ENCODE results near the gene MARCO.

MARCO gene

GRCh38 chr2:118971245-118972122 is 29.5 kb downstream of the MARCO start:
- Histone ChIP-seq H3K4me1 (ENCODE audit: insufficient read depth, low read length) (no peaks in the 10 kb centered on the region), H3K9me3 (ENCODE audit: insufficient read depth, low read length, severe bottlenecking) (no peaks in the 10 kb centered on the region), H3K4me3 (ENCODE audit: low read depth in 1 of 2, low read length in 2 of 2) (no peak overlapping the region), H3K4me2 (ENCODE audit: insufficient read depth, low read length) (no peak overlapping the region), H3K36me3 (ENCODE audit: insufficient read depth, low read length) (no peaks in the 10 kb centered on the region), H3K27me3 (ENCODE audit: insufficient read depth, low read length, poor library complexity) (peaks cover 3% of the 10 kb centered on the region), H3K9ac (ENCODE audit: low read depth, low read length) (no peak overlapping the region), H3K79me2 (ENCODE audit: insufficient read depth, low read length) (no peaks in the 10 kb centered on the region), H4K20me1 (ENCODE audit: insufficient read depth, low read length) (no peaks in the 10 kb centered on the region), H2AFZ (ENCODE audit: low read depth, low read length) (no peak overlapping the region), H3K27ac (ENCODE audit: low read length) (no peak overlapping the region)
- TF ChIP-seq CTCF (IDR thresholded peaks at IDR 0.05; ENCODE audit: borderline replicate concordance, extremely low read depth, low read length, poor library complexity, severe bottlenecking) (no peak), EZH2 (IDR thresholded peaks at IDR 0.05; ENCODE audit: borderline replicate concordance, low read depth, low read length, severe bottlenecking) (no peak)
- ATAC-seq (ENCODE audit: insufficient read depth, low read depth) (no peak), DNase-seq (no peak)

GRCh38 chr2:118973542-118973951 is 31.6 kb downstream of the MARCO start:
- Histone ChIP-seq H3K4me3 (ENCODE audit: low read depth in 1 of 2, low read length in 2 of 2) (no peak overlapping the region), H3K4me1 (ENCODE audit: insufficient read depth, low read length) (no peaks in the 10 kb centered on the region), H2AFZ (ENCODE audit: low read depth, low read length) (no peak overlapping the region), H4K20me1 (ENCODE audit: insufficient read depth, low read length) (no peaks in the 10 kb centered on the region), H3K9ac (ENCODE audit: low read depth, low read length) (no peak overlapping the region), H3K36me3 (ENCODE audit: insufficient read depth, low read length) (no peaks in the 10 kb centered on the region), H3K79me2 (ENCODE audit: insufficient read depth, low read length) (no peaks in the 10 kb centered on the region), H3K4me2 (ENCODE audit: insufficient read depth, low read length) (no peak overlapping the region), H3K27ac (ENCODE audit: low read length) (no peak overlapping the region), H3K27me3 (ENCODE audit: insufficient read depth, low read length, poor library complexity) (no peaks in the 10 kb centered on the region), H3K9me3 (ENCODE audit: insufficient read depth, low read length, severe bottlenecking) (no peaks in the 10 kb centered on the region)
- no peak for DNase-seq
- TF ChIP-seq EZH2 (IDR thresholded peaks at IDR 0.05; ENCODE audit: borderline replicate concordance, low read depth, low read length, severe bottlenecking) (no peak), CTCF (IDR thresholded peaks at IDR 0.05; ENCODE audit: borderline replicate concordance, extremely low read depth, low read length, poor library complexity, severe bottlenecking) (no peak)
- no peak for ATAC-seq (ENCODE audit: insufficient read depth, low read depth)

- Histone ChIP-seq H3K27ac (ENCODE audit: low read length) (no peak overlapping the region), H3K9ac (ENCODE audit: low read depth, low read length) (no peak overlapping the region), H3K36me3 (ENCODE audit: insufficient read depth, low read length) (no peaks in the 10 kb centered on the region), H4K20me1 (ENCODE audit: insufficient read depth, low read length) (no peaks in the 10 kb centered on the region), H3K79me2 (ENCODE audit: insufficient read depth, low read length) (no peaks in the 10 kb centered on the region), H3K4me3 (ENCODE audit: low read depth in 1 of 2, low read length in 2 of 2) (no peak overlapping the region), H3K9me3 (ENCODE audit: insufficient read depth, low read length, severe bottlenecking) (no peaks in the 10 kb centered on the region), H3K27me3 (ENCODE audit: insufficient read depth, low read length, poor library complexity) (no peaks in the 10 kb centered on the region), H2AFZ (ENCODE audit: low read depth, low read length) (no peak overlapping the region), H3K4me2 (ENCODE audit: insufficient read depth, low read length) (no peak overlapping the region), H3K4me1 (ENCODE audit: insufficient read depth, low read length) (no peaks in the 10 kb centered on the region)
- DNase-seq: no peak
- TF ChIP-seq EZH2 (IDR thresholded peaks at IDR 0.05; ENCODE audit: borderline replicate concordance, low read depth, low read length, severe bottlenecking) (no peak), CTCF (IDR thresholded peaks at IDR 0.05; ENCODE audit: borderline replicate concordance, extremely low read depth, low read length, poor library complexity, severe bottlenecking) (no peak)
- ATAC-seq (ENCODE audit: insufficient read depth, low read depth): no peak
These were observed 32.4 kb downstream of the MARCO start for GRCh38 chr2:118974103-118974993.
